SHP77 (cell line): ENCODE measurements around the gene SUN3.

ENCODE experiments used
- DNase-seq, 2 experiments: peaks; one replicate each; lab custom pipeline; 2025; lab: John Stamatoyannopoulos, UW

The SUN3 gene

GRCh38 chr7:47978790-47979144 is 50.1 kb downstream of the SUN3 start:
- no peak for DNase-seq

GRCh38 chr7:47973739-47974138 is 55.2 kb downstream of the SUN3 start:
- DNase-seq, result no peak

GRCh38 chr7:47970761-47971160 is 58.1 kb downstream of the SUN3 start:
- DNase-seq, result no peak

- peak; percentile 64 to 67 for DNase-seq
Observed at GRCh38 chr7:47968847-47969774, 59.8 kb downstream of the SUN3 start.

GRCh38 chr7:47967708-47968107 is 61.2 kb downstream of the SUN3 start:
- DNase-seq, result no peak

GRCh38 chr7:47967123-47967522 is 61.8 kb downstream of the SUN3 start:
- DNase-seq, result no peak

GRCh38 chr7:47965456-47965855 is 63.5 kb downstream of the SUN3 start:
- DNase-seq, result no peak

- no peak for DNase-seq
Observed at GRCh38 chr7:47962262-47962661, 66.6 kb downstream of the SUN3 start.

- no peak for DNase-seq
Observed at GRCh38 chr7:47957156-47957555, 71.8 kb downstream of the SUN3 start.

- DNase-seq, result no peak
Observed at GRCh38 chr7:47956220-47956619, 72.7 kb downstream of the SUN3 start.

GRCh38 chr7:47954231-47954911 is 74.5 kb downstream of the SUN3 start:
- DNase-seq, result no peak

- DNase-seq, result no peak
Observed at GRCh38 chr7:47953822-47954221, 75.1 kb downstream of the SUN3 start.

GRCh38 chr7:47952224-47952623 is 76.7 kb downstream of the SUN3 start:
- no peak for DNase-seq

- no peak for DNase-seq
Observed at GRCh38 chr7:47951374-47951773, 77.5 kb downstream of the SUN3 start.

GRCh38 chr7:47950714-47951113 is 78.2 kb downstream of the SUN3 start:
- peak in 1 of 2 experiments; percentile 6 for DNase-seq

GRCh38 chr7:47949703-47950102 is 79.2 kb downstream of the SUN3 start:
- DNase-seq, result no peak

GRCh38 chr7:47948141-47948790 is 80.6 kb downstream of the SUN3 start, which contains the start of gene PKD1L1:
Gene PKD1L1, minus strand, starts transcription at chr7:47948466. Its CDS starts 26 bp downstream, at chr7:47948440.
- no peak for DNase-seq

- DNase-seq, result no peak
Observed at GRCh38 chr7:47947355-47947749, 81.6 kb downstream of the SUN3 start.

GRCh38 chr7:47946581-47947354 is 82.1 kb downstream of the SUN3 start:
- no peak for DNase-seq

GRCh38 chr7:47945261-47946015 is 83.5 kb downstream of the SUN3 start:
- DNase-seq, result peak; percentile 59 to 79
